Gastrocnemius medialis (tissue), 4 donors: ENCODE results near the gene CRISPLD2. TPM values are rescaled to one million over a fixed set of nuclear protein-coding genes. Genes with fewer than 3 reads are reported as not detected.

ENCODE experiments used
- ATAC-seq, 2 donors: fragments of 150-250 bp; one replicate each; pipeline ENCODE4 v1.9.1; 2016
- DNase-seq, 2 donors: peaks; one replicate each; pipeline ENCODE4 v3.0.0-alpha.2; 2019
- H3K27ac ChIP-seq, 4 donors: fragments of 200-600 bp; sonication (generic); 1 replicate in 1 of 4; 2 replicates in 3 of 4; pipeline ENCODE4 v1.5.1; 2016 to 2018; ENCODE audit warnings: mild to moderate bottlenecking in 2 of 4, moderate library complexity in 1 of 4
- H3K27me3 ChIP-seq, 3 donors: fragments of 200-600 bp; sonication (generic) in 2 of 3; 1 replicate in 1 of 3; 2 replicates in 2 of 3; pipeline versions ENCODE4 v1.5.1 to v1.6.0; 2016 to 2019; ENCODE audit warnings: mild to moderate bottlenecking in 1 of 3, moderate library complexity in 1 of 3
- H3K36me3 ChIP-seq, 2 donors: fragments of 200-600 bp; sonication (generic) in 1 of 2; one replicate each; pipeline ENCODE4 v1.5.1; 2017 to 2018
- H3K4me1 ChIP-seq, 2 donors: fragments of 200-600 bp; sonication (generic) in 1 of 2; one replicate each; pipeline ENCODE4 v1.5.1; 2016 to 2017; ENCODE audit warnings: mild to moderate bottlenecking in 2 of 2
- H3K4me3 ChIP-seq, 4 donors: fragments of 200-600 bp; sonication (generic) in 3 of 4; 1 replicate in 1 of 4; 2 replicates in 3 of 4; pipeline ENCODE4 v1.5.1; 2016 to 2019; ENCODE audit warnings: mild to moderate bottlenecking in 2 of 4
- H3K9me3 ChIP-seq, 3 donors: fragments of 200-600 bp; sonication (generic) in 2 of 3; 1 replicate in 1 of 3; 2 replicates in 2 of 3; pipeline ENCODE4 v1.5.1; 2016 to 2019
- POLR2A ChIP-seq, 2 donors: fragments of 450-650 bp; IDR thresholded peaks; one replicate each; pipeline ENCODE4 v1.6.1; 2017; ENCODE audit warnings: antibody characterized with exemption in 2 of 2, mild to moderate bottlenecking in 2 of 2, moderate library complexity in 2 of 2
- in situ Hi-C, 4 donors: fragments of 200-750 bp; cut with MboI; loops; one replicate each; pipeline versions ENCODE4 v1.15.0 to v1.8.0; 2017; ENCODE audit warnings: low sequenced_read_pairs in 4 of 4
- intact Hi-C: fragments of 100-400 bp; cut with DNase I; formaldehyde crosslinking; loops from one replicate; pipeline ENCODE4 v1.15.1; 2023; ENCODE audit warnings: low total_unique reads
- total RNA-seq, 4 donors: library from RNA; depleted of rRNA; stranded (reverse); fragments of >200 nt; gene quantifications; one replicate each; pipeline versions ENCODE4 v1.1.0 to v1.2.3, GENCODE V29; 2016
- TF ChIP-seq, protein P1 (sequence below), 5 experiments: fragments of 450-650 bp in 3 of 5; fragments of 200-600 bp in 2 of 5; sonication (generic) in 2 of 5; IDR thresholded peaks in 4 of 5; conservative IDR thresholded peaks in 1 of 5; 1 replicate in 4 of 5; 2 replicates in 1 of 5; pipeline ENCODE4 v1.5.1; 2016 to 2019; ENCODE audit warnings: antibody characterized with exemption in 5 of 5, mild to moderate bottlenecking in 3 of 5, moderate library complexity in 3 of 5

Gene CRISPLD2
- total RNA-seq, 4 donors from 2014 or later: 26.1 to 50.1 (median 39.0) TPM

- DNase-seq (no peak), ATAC-seq (no peak)
- Histone ChIP-seq H3K4me1 (peaks cover 19 to 35% of the 10 kb centered on the region in 2 donors), H3K4me3 (no peak overlapping the region), H3K27ac (peak overlapping the region in 3 of 4 donors; percentile 18 to 49 (median 27)), H3K9me3 (no peaks in the 10 kb centered on the region), H3K27me3 (no peaks in the 10 kb centered on the region), H3K36me3 (no peaks in the 10 kb centered on the region)
- TF ChIP-seq, protein P1, sequence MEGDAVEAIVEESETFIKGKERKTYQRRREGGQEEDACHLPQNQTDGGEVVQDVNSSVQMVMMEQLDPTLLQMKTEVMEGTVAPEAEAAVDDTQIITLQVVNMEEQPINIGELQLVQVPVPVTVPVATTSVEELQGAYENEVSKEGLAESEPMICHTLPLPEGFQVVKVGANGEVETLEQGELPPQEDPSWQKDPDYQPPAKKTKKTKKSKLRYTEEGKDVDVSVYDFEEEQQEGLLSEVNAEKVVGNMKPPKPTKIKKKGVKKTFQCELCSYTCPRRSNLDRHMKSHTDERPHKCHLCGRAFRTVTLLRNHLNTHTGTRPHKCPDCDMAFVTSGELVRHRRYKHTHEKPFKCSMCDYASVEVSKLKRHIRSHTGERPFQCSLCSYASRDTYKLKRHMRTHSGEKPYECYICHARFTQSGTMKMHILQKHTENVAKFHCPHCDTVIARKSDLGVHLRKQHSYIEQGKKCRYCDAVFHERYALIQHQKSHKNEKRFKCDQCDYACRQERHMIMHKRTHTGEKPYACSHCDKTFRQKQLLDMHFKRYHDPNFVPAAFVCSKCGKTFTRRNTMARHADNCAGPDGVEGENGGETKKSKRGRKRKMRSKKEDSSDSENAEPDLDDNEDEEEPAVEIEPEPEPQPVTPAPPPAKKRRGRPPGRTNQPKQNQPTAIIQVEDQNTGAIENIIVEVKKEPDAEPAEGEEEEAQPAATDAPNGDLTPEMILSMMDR (IDR thresholded peaks at IDR 0.05 in 4 of 5, conservative IDR thresholded peaks at IDR 0.05 in 1 of 5): no peak
- no peak for TF ChIP-seq POLR2A (IDR thresholded peaks at IDR 0.05)
- in situ Hi-C loops: no loop called here
- intact Hi-C loops: no loop called here
Measured at GRCh38 chr16:84930298-84931106, 110.7 kb downstream of the CRISPLD2 start.

- Histone ChIP-seq H3K4me3 (no peak overlapping the region), H3K4me1 (peaks cover 19 to 35% of the 10 kb centered on the region in 2 donors), H3K27ac (no peak overlapping the region), H3K27me3 (no peaks in the 10 kb centered on the region), H3K36me3 (no peaks in the 10 kb centered on the region), H3K9me3 (no peaks in the 10 kb centered on the region)
- in situ Hi-C loops (no loop called here), intact Hi-C loops (no loop called here)
- ATAC-seq: no peak
- DNase-seq: no peak
- no peak for TF ChIP-seq POLR2A (IDR thresholded peaks at IDR 0.05)
- TF ChIP-seq, protein P1 (IDR thresholded peaks at IDR 0.05 in 4 of 5, conservative IDR thresholded peaks at IDR 0.05 in 1 of 5): no peak
Measured at GRCh38 chr16:84931107-84931494, 111.3 kb downstream of the CRISPLD2 start.

GRCh38 chr16:84931506-84931905 lies 111.7 kb downstream of the CRISPLD2 start:
- no peaks in the 10 kb centered on the region for H3K9me3 ChIP-seq
- H3K27me3 ChIP-seq: no peaks in the 10 kb centered on the region
- no peaks in the 10 kb centered on the region for H3K36me3 ChIP-seq
- no peak for TF ChIP-seq POLR2A (IDR thresholded peaks at IDR 0.05)
- TF ChIP-seq, protein P1 (IDR thresholded peaks at IDR 0.05 in 4 of 5, conservative IDR thresholded peaks at IDR 0.05 in 1 of 5): no peak
- in situ Hi-C loops: no loop called here
- DNase-seq (no peak), ATAC-seq (no peak)
- intact Hi-C loops: no loop called here
- H3K4me1 ChIP-seq: peaks cover 19 to 35% of the 10 kb centered on the region in 2 donors
- H3K4me3 ChIP-seq: no peak overlapping the region
- H3K27ac ChIP-seq: no peak overlapping the region

GRCh38 chr16:84932681-84933080 lies 112.9 kb downstream of the CRISPLD2 start:
- no peak for DNase-seq
- peak overlapping the region; percentile 82 to 92 (median 88) for H3K27ac ChIP-seq
- intact Hi-C loops: no loop called here

More at GRCh38 chr16:84932681-84933080, 112.9 kb downstream of the CRISPLD2 start:
- in situ Hi-C loops: no loop called here
- Histone ChIP-seq H3K9me3 (no peaks in the 10 kb centered on the region), H3K27me3 (no peaks in the 10 kb centered on the region), H3K36me3 (no peaks in the 10 kb centered on the region), H3K4me3 (no peak overlapping the region), H3K4me1 (peaks cover 19 to 35% of the 10 kb centered on the region in 2 donors)
- TF ChIP-seq, protein P1 (IDR thresholded peaks at IDR 0.05 in 4 of 5, conservative IDR thresholded peaks at IDR 0.05 in 1 of 5): no peak
- no peak for TF ChIP-seq POLR2A (IDR thresholded peaks at IDR 0.05)
- no peak for ATAC-seq
